IMR-90 (cell line): ENCODE results near the gene GTPBP6.

Experiments used
- BHLHE40 ChIP-seq: fragments of 150-350 bp; IDR thresholded peaks from 2 replicates; pipeline ENCODE4 v1.6.1; 2016; ENCODE audit warnings: mild to moderate bottlenecking, low read depth, low read length
- CEBPB ChIP-seq: IDR thresholded peaks from 2 replicates; pipeline ENCODE4 v1.6.1; 2012; ENCODE audit warnings: low read depth, low read length, improper control_type of control experiment
- CHD1 ChIP-seq: IDR thresholded peaks from 2 replicates; pipeline ENCODE4 v1.6.1; 2012; ENCODE audit warnings: low read depth, low read length, improper control_type of control experiment
- FOS ChIP-seq: fragments of 150-350 bp; IDR thresholded peaks from 2 replicates; pipeline ENCODE4 v1.6.1; 2016; ENCODE audit warnings: low read depth, low read length
- MAFK ChIP-seq: IDR thresholded peaks from 2 replicates; pipeline ENCODE4 v1.6.1; 2012; ENCODE audit warnings: low read depth, low read length, improper control_type of control experiment
- MAZ ChIP-seq: IDR thresholded peaks from 2 replicates; pipeline ENCODE4 v1.6.1; 2012; ENCODE audit warnings: low read depth, mild to moderate bottlenecking, low read length, improper control_type of control experiment, moderate library complexity, borderline replicate concordance
- MXI1 ChIP-seq: IDR thresholded peaks from 2 replicates; pipeline ENCODE4 v1.6.1; 2012; ENCODE audit warnings: low read depth, mild to moderate bottlenecking, low read length, moderate library complexity, borderline replicate concordance
- POLR2A ChIP-seq: IDR thresholded peaks from 2 replicates; pipeline ENCODE4 v1.6.1; 2012; ENCODE audit warnings: mild to moderate bottlenecking, low read depth, low read length
- RAD21 ChIP-seq: IDR thresholded peaks from 2 replicates; pipeline ENCODE4 v1.6.1; 2012; ENCODE audit warnings: low read length, improper control_type of control experiment
- RCOR1 ChIP-seq: IDR thresholded peaks from 2 replicates; pipeline ENCODE4 v1.6.1; 2012; ENCODE audit warnings: mild to moderate bottlenecking, low read length, improper control_type of control experiment; ENCODE audit not compliant: insufficient replicate concordance
- RFX5 ChIP-seq: IDR thresholded peaks from 2 replicates; pipeline ENCODE4 v1.8.0; 2012; ENCODE audit warnings: low read depth, mild to moderate bottlenecking, low read length, moderate library complexity
- SMC3 ChIP-seq: fragments of 150-350 bp; IDR thresholded peaks from 2 replicates; pipeline ENCODE4 v1.6.1; 2016; ENCODE audit warnings: low read depth, mild to moderate bottlenecking, antibody characterized with exemption, low read length, moderate library complexity
- TF ChIP-seq, protein P1 (sequence below): conservative IDR thresholded peaks from 2 replicates; pipeline ENCODE4 v1.5.1; 2012; ENCODE audit warnings: mild to moderate bottlenecking, low read depth, low read length, improper control_type of control experiment
- TF ChIP-seq, protein P2 (sequence below): fragments of 150-350 bp; IDR thresholded peaks from 2 replicates; pipeline ENCODE4 v1.6.1; 2017; ENCODE audit warnings: mild to moderate bottlenecking, antibody characterized with exemption, low read length, low read depth

DNA sequence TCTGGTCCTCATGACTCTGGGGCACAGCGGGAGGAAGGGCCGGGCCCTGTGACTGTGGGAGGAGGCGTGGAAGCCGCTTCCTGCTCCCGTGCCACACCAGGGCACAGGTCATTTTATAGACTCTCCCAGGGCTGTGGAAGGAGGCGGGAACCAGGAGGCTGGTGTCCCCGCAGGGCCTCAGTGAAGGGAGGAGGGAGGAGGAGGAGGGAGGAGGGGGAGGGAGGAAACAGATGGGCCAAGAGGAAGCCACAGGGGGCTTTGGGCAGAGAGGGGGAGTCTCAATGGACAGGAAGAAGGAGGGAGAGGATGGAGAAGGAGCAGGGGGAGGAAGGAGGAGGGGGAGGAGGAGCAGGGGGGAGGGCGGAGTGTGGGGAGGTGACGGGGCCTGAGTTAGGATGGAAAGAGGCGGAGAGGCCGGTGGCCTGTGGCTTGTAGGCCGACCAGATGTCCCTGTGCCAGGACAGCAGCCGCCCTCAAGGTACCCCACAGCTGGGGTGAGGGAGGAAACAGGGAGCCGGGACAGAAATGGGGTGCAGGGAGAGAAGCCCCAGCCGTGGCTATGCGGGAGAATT lies 43.6 kb downstream of the GTPBP6 start:
- TF ChIP-seq, protein P1, sequence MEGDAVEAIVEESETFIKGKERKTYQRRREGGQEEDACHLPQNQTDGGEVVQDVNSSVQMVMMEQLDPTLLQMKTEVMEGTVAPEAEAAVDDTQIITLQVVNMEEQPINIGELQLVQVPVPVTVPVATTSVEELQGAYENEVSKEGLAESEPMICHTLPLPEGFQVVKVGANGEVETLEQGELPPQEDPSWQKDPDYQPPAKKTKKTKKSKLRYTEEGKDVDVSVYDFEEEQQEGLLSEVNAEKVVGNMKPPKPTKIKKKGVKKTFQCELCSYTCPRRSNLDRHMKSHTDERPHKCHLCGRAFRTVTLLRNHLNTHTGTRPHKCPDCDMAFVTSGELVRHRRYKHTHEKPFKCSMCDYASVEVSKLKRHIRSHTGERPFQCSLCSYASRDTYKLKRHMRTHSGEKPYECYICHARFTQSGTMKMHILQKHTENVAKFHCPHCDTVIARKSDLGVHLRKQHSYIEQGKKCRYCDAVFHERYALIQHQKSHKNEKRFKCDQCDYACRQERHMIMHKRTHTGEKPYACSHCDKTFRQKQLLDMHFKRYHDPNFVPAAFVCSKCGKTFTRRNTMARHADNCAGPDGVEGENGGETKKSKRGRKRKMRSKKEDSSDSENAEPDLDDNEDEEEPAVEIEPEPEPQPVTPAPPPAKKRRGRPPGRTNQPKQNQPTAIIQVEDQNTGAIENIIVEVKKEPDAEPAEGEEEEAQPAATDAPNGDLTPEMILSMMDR: no peak
- TF ChIP-seq, protein P2, sequence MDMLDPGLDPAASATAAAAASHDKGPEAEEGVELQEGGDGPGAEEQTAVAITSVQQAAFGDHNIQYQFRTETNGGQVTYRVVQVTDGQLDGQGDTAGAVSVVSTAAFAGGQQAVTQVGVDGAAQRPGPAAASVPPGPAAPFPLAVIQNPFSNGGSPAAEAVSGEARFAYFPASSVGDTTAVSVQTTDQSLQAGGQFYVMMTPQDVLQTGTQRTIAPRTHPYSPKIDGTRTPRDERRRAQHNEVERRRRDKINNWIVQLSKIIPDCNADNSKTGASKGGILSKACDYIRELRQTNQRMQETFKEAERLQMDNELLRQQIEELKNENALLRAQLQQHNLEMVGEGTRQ: no peak
- TF ChIP-seq POLR2A: no peak
- no peak for TF ChIP-seq MXI1
- TF ChIP-seq CEBPB: no peak
- no peak for TF ChIP-seq MAFK
- no peak for TF ChIP-seq RAD21
- TF ChIP-seq BHLHE40: no peak
- TF ChIP-seq CHD1: no peak
- TF ChIP-seq SMC3: no peak
- TF ChIP-seq RFX5: no peak
- TF ChIP-seq MAZ: no peak
- TF ChIP-seq RCOR1: no peak
- TF ChIP-seq FOS: no peak
